Esophagus squamous epithelium (tissue), 5 donors: ENCODE measurements around the gene SMYD3. TPM values are rescaled to one million over a fixed set of nuclear protein-coding genes. Genes with fewer than 3 reads are reported as not detected.

ENCODE experiments used
- DNase-seq: peaks from one replicate; lab custom pipeline; 2025; lab: John Stamatoyannopoulos, UW
- H3K27ac ChIP-seq, 4 donors: fragments of 200-600 bp; sonication (generic); one replicate each; pipeline ENCODE4 v1.5.1; 2016 to 2019; ENCODE audit warnings: mild to moderate bottlenecking in 1 of 4
- H3K27me3 ChIP-seq, 4 donors: fragments of 200-600 bp; sonication (generic); 1 replicate in 3 of 4; 2 replicates in 1 of 4; pipeline versions ENCODE4 v1.5.1 to v1.6.0; 2017 to 2021; ENCODE audit warnings: antibody characterized with exemption in 1 of 4
- H3K36me3 ChIP-seq, 3 donors: fragments of 200-600 bp; sonication (generic); one replicate each; pipeline ENCODE4 v1.5.1; 2016 to 2019
- H3K4me1 ChIP-seq, 3 donors: fragments of 200-600 bp; sonication (generic); one replicate each; pipeline ENCODE4 v1.5.1; 2017 to 2019
- H3K4me3 ChIP-seq, 4 donors: fragments of 200-600 bp; sonication (generic); 1 replicate in 3 of 4; 2 replicates in 1 of 4; pipeline ENCODE4 v1.5.1; 2016 to 2019; ENCODE audit warnings: mild to moderate bottlenecking in 2 of 4, moderate library complexity in 1 of 4
- H3K9me3 ChIP-seq, 3 donors: fragments of 200-600 bp; sonication (generic); one replicate each; pipeline ENCODE4 v1.5.1; 2016 to 2019
- POLR2A ChIP-seq, 4 donors: fragments of 450-650 bp; IDR thresholded peaks; one replicate each; pipeline ENCODE4 v1.6.1; 2017; ENCODE audit warnings: antibody characterized with exemption in 4 of 4, mild to moderate bottlenecking in 4 of 4, moderate library complexity in 3 of 4
- WGBS, 2 donors: methylation state at CpG; one replicate each; pipeline ENCODE4 v1.1.5; 2018; 5-methylcytosine and 5-hydroxymethylcytosine counted together
- intact Hi-C: fragments of 100-400 bp; cut with DNase I; formaldehyde crosslinking; loops from one replicate; pipeline ENCODE4 v1.15.0; 2022
- total RNA-seq, 4 donors: library from RNA; depleted of rRNA; stranded (reverse); fragments of >200 nt; gene quantifications; one replicate each; pipeline ENCODE4 v1.1.0, GENCODE V29; 2016
- TF ChIP-seq, protein P1 (sequence below), 6 experiments: fragments of 450-650 bp in 4 of 6; fragments of 200-600 bp in 2 of 6; sonication (generic) in 2 of 6; IDR thresholded peaks; one replicate each; pipeline ENCODE4 v1.5.1; 2016 to 2019; ENCODE audit warnings: antibody characterized with exemption in 6 of 6, mild to moderate bottlenecking in 4 of 6, moderate library complexity in 4 of 6
- donor health status: DM: yes; HTN: yes; CAD: no.

SMYD3 gene
- total RNA-seq, 4 donors from 2014 or later, result 8.4 to 15.8 (median 11.5) TPM

DNA sequence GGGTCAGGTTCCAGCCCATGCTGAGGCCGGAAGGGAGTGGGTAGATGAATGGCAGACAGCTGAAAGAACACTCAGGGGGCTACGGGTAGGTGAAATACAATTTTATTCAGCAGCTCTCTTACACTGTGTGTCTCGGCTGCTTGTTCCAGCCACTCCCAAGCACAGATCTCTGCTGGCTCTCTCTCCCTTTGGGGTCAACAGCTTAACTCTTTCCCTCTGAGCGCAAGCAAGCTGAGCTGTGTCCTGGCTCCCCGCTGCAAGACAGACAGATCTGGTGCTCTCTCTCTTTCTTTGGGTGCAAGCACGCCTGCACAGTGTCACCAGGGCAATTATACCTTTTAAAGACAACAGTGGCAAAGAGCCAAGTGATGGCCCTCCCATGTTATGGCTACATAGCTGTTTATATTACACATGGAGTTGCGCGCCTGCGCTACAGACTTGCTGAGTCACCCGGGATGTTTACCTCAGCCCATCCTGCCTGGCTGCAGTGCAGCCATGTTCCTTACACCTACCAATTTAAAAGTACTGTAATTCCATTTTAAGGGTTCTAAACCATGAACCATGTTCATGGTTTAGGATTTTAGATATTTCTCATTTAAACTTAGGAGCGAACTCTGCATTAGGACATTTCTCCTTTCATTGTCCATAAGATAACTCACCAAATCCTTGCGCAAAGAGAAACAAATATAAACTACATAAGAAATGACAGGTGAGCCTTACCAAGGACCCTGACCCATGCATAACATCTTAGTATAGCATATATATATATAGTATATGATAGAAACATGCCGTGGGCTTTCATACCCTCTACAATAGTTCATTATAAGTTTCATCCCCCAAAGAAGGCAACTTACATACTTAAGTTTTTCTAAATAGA is 396.5 kb downstream of the SMYD3 start:
- no peaks in the 10 kb centered on the region for H3K4me1 ChIP-seq
- intact Hi-C loops, result no loop called here
- TF ChIP-seq, protein P1, sequence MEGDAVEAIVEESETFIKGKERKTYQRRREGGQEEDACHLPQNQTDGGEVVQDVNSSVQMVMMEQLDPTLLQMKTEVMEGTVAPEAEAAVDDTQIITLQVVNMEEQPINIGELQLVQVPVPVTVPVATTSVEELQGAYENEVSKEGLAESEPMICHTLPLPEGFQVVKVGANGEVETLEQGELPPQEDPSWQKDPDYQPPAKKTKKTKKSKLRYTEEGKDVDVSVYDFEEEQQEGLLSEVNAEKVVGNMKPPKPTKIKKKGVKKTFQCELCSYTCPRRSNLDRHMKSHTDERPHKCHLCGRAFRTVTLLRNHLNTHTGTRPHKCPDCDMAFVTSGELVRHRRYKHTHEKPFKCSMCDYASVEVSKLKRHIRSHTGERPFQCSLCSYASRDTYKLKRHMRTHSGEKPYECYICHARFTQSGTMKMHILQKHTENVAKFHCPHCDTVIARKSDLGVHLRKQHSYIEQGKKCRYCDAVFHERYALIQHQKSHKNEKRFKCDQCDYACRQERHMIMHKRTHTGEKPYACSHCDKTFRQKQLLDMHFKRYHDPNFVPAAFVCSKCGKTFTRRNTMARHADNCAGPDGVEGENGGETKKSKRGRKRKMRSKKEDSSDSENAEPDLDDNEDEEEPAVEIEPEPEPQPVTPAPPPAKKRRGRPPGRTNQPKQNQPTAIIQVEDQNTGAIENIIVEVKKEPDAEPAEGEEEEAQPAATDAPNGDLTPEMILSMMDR (IDR thresholded peaks at IDR 0.05), result no peak
- no peak for TF ChIP-seq POLR2A (IDR thresholded peaks at IDR 0.05)
- no peak for DNase-seq
- 78 to 81% methylated on average over 12 to 13 of the region's 13 CpGs for WGBS, 2 donors
- H3K36me3 ChIP-seq, result no peaks in the 10 kb centered on the region
- no peak overlapping the region for H3K4me3 ChIP-seq
- no peaks in the 10 kb centered on the region for H3K9me3 ChIP-seq
- H3K27ac ChIP-seq, result no peak overlapping the region
- H3K27me3 ChIP-seq, result no peaks in the 10 kb centered on the region

DNA sequence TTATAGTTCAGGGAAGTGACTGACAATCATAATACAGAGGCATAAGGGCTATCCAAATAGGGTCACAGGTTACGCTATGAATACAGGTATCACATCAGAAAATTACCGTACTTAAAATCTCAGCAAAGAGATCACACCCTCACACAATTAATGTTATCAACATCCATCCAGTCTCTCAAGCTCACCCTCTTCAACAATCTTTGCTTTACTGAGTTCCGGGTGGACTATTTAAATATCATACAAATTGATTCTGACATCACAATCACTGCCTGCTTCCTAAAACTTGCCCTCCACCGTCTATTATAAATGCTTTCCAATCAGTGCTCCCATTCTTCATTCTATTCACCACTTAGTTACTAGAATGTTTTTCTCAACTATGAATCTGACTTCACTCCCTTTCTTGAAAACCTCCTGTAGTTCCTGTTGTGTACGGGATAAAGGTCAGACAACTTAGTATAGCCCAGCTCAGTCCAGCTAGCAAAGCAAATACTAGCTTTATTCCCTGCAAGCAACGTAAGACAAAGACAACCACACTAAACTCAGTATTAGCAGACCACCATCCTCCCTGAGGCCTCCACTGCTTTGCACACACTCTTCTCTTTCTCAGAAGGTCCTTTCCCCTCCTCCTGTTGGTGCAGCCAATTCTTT is 398.7 kb downstream of the SMYD3 start:
- intact Hi-C loops, result no loop called here
- H3K36me3 ChIP-seq, result no peaks in the 10 kb centered on the region
- H3K4me1 ChIP-seq, result no peaks in the 10 kb centered on the region
- no peaks in the 10 kb centered on the region for H3K9me3 ChIP-seq
- no peak overlapping the region for H3K27ac ChIP-seq
- TF ChIP-seq, protein P1 (IDR thresholded peaks at IDR 0.05), result no peak
- no peak for TF ChIP-seq POLR2A (IDR thresholded peaks at IDR 0.05)
- no peaks in the 10 kb centered on the region for H3K27me3 ChIP-seq
- WGBS, 2 donors, result 87 to 96% methylated on average over 6 of the region's 6 CpGs
- DNase-seq, result no peak
- no peak overlapping the region for H3K4me3 ChIP-seq

DNA sequence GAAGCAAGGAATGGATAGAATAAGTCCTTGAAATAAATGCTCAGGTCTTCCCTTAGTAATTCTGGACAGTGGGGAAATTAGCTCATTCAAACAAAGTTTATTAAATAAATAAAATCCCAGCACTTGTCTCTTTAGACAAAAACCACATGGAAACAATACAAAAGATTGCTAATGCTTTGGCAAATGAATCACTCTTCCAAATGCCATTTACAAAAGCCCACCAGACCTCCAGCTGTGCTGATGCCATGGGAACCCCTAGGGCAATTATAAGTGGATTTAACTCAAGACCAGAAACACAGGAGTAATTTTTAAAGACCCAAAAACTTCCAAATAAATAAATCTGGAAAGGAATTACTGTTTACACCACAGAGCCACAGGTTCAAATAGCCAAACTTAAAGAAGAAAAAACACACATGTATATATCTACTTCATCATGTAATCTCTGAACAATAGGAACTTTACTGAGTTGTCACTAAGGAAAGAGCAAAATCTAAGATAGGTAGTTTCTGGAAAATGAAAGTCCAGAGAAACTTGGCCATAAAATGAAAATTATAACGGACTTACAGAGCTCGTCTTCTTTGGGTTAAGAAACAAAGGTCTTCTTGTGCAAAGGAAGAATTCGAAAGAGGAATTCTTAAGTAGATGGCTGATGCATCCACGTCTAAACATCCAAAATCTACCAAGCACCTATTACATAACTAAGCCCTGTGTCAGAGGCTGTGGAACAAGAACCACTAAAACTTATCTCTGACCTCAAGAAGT is 399.4 kb downstream of the SMYD3 start:
- Histone ChIP-seq H3K27me3 (no peaks in the 10 kb centered on the region), H3K4me1 (no peaks in the 10 kb centered on the region), H3K4me3 (no peak overlapping the region), H3K9me3 (no peaks in the 10 kb centered on the region), H3K36me3 (no peaks in the 10 kb centered on the region), H3K27ac (no peak overlapping the region)
- no peak for DNase-seq
- 40 to 66% methylated on average over 4 of the region's 4 CpGs for WGBS, 2 donors
- intact Hi-C loops, result no loop called here
- TF ChIP-seq, protein P1 (IDR thresholded peaks at IDR 0.05), result no peak

DNA sequence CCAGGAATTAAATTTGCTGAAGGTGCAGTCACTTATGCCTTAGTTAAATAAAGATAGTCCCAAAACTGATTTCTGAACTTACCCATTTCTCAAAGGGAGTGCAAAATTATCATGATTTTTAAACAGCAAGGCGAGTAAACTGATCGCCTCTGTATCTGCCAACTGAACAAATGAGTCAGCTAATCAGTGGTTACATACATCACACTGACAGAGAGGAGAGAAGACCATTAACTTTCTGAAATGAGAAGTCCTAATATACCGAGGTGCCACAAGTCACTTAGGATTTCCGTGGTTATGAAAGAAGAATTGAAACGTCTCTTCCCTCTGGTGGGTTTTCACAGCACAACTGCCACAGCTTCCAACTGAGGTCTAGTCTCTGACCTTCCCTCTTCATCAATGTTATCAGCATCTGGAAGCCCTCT is 400.7 kb downstream of the SMYD3 start:
- no peaks in the 10 kb centered on the region for H3K27me3 ChIP-seq
- TF ChIP-seq POLR2A (IDR thresholded peaks at IDR 0.05), result no peak
- TF ChIP-seq, protein P1 (IDR thresholded peaks at IDR 0.05), result no peak
- H3K4me1 ChIP-seq, result no peaks in the 10 kb centered on the region
- no peak overlapping the region for H3K4me3 ChIP-seq
- H3K9me3 ChIP-seq, result no peaks in the 10 kb centered on the region
- no peak for DNase-seq
- no peak overlapping the region for H3K27ac ChIP-seq
- WGBS, 2 donors, result 74 to 75% methylated on average over 5 of the region's 5 CpGs
- intact Hi-C loops, result no loop called here
- no peaks in the 10 kb centered on the region for H3K36me3 ChIP-seq
